H9 (cell line): ENCODE results near the gene TSKU. TPM values are rescaled to one million over a fixed set of nuclear protein-coding genes. Genes with fewer than 3 reads are reported as not detected.

Experiments
- DNase-seq: peaks from one replicate; pipeline ENCODE4 v3.0.0-alpha.2; 2017
- H2AFZ ChIP-seq: one replicate; pipeline ENCODE4 v1.6.1; 2013; ENCODE audit warnings: mild to moderate bottlenecking, low read length, control low read depth, moderate library complexity
- H2AK5ac ChIP-seq: 2 replicates; pipeline ENCODE4 v1.6.1; 2013; ENCODE audit warnings: low read length, control low read depth, mixed read lengths; ENCODE audit not compliant: insufficient read length
- H2BK120ac ChIP-seq: one replicate; pipeline ENCODE4 v1.6.1; 2013; ENCODE audit warnings: low read depth, mild to moderate bottlenecking, low read length, control low read depth, inconsistent platforms; ENCODE audit not compliant: poor library complexity, severe bottlenecking
- H2BK12ac ChIP-seq: 2 replicates; pipeline ENCODE4 v1.6.1; 2013; ENCODE audit warnings: low read length, control low read depth, mixed read lengths, low read depth; ENCODE audit not compliant: insufficient read length
- H2BK15ac ChIP-seq: 2 replicates; pipeline ENCODE4 v1.6.1; 2013; ENCODE audit warnings: low read depth, low read length, control low read depth
- H2BK20ac ChIP-seq: one replicate; pipeline ENCODE4 v1.6.1; 2013; ENCODE audit warnings: low read depth, mild to moderate bottlenecking, low read length, control low read depth, inconsistent platforms; ENCODE audit not compliant: poor library complexity, severe bottlenecking
- H2BK5ac ChIP-seq: 2 replicates; pipeline ENCODE4 v1.6.1; 2013; ENCODE audit warnings: low read length, control low read depth, mixed read lengths; ENCODE audit not compliant: insufficient read length
- H3K14ac ChIP-seq: 2 replicates; pipeline ENCODE4 v1.6.1; 2013; ENCODE audit warnings: low read length, control low read depth; ENCODE audit not compliant: insufficient read depth
- H3K18ac ChIP-seq: 2 replicates; pipeline ENCODE4 v1.6.1; 2013; ENCODE audit warnings: low read depth, mild to moderate bottlenecking, mixed read lengths, low read length, control low read depth; ENCODE audit not compliant: insufficient read length
- H3K23ac ChIP-seq: 2 replicates; pipeline ENCODE4 v1.6.1; 2013; ENCODE audit warnings: low read length, control low read depth, mixed read lengths, low read depth; ENCODE audit not compliant: insufficient read length
- H3K23me2 ChIP-seq: 2 replicates; pipeline ENCODE4 v1.6.1; 2013; ENCODE audit warnings: low read depth, mild to moderate bottlenecking, mixed read lengths, low read length, control low read depth; ENCODE audit not compliant: insufficient read length, poor library complexity, severe bottlenecking
- H3K27ac ChIP-seq: 2 replicates; pipeline ENCODE4 v1.5.1; 2013; ENCODE audit warnings: low read length, control low read depth, mixed read lengths, low read depth; ENCODE audit not compliant: insufficient read length
- H3K27me3 ChIP-seq: 2 replicates; pipeline ENCODE4 v1.6.1; 2013; ENCODE audit warnings: low read length, control low read depth, inconsistent platforms; ENCODE audit not compliant: insufficient read depth
- H3K4ac ChIP-seq: 2 replicates; pipeline ENCODE4 v1.6.1; 2013; ENCODE audit warnings: low read depth, mild to moderate bottlenecking, control low read depth, inconsistent platforms, low read length, moderate library complexity
- H3K4me1 ChIP-seq: 2 replicates; pipeline ENCODE4 v1.6.1; 2013; ENCODE audit warnings: low read length, control low read depth, inconsistent platforms; ENCODE audit not compliant: insufficient read depth
- H3K4me2 ChIP-seq: 2 replicates; pipeline ENCODE4 v1.6.1; 2013; ENCODE audit warnings: low read length, control low read depth, mixed read lengths; ENCODE audit not compliant: insufficient read length, insufficient read depth
- H3K56ac ChIP-seq: 2 replicates; pipeline ENCODE4 v1.6.1; 2013; ENCODE audit warnings: low read depth, mild to moderate bottlenecking, mixed read lengths, low read length, control low read depth; ENCODE audit not compliant: insufficient read length
- H3K79me1 ChIP-seq: 2 replicates; pipeline ENCODE4 v1.6.1; 2013; ENCODE audit warnings: low read depth, mild to moderate bottlenecking, moderate library complexity, low read length, control low read depth, inconsistent platforms; ENCODE audit not compliant: insufficient read depth, poor library complexity, severe bottlenecking
- H3K79me2 ChIP-seq: 2 replicates; pipeline ENCODE4 v1.6.1; 2013; ENCODE audit warnings: low read length, control low read depth, inconsistent platforms; ENCODE audit not compliant: insufficient read depth
- H3K9ac ChIP-seq: 2 replicates; pipeline ENCODE4 v1.6.1; 2013; ENCODE audit warnings: low read length, control low read depth, mixed read lengths; ENCODE audit not compliant: insufficient read length; ENCODE audit errors: extremely low read depth
- H3K9me3 ChIP-seq: one replicate; pipeline ENCODE4 v1.6.1; 2013; ENCODE audit warnings: low read depth, low read length, inconsistent platforms; ENCODE audit not compliant: control insufficient read depth
- H3T11ph ChIP-seq: one replicate; pipeline ENCODE4 v1.6.1; 2013; ENCODE audit warnings: mild to moderate bottlenecking, low read length, control low read depth, inconsistent platforms
- H4K20me1 ChIP-seq: one replicate; pipeline ENCODE4 v1.6.1; 2013; ENCODE audit not compliant: control insufficient read depth, insufficient read length, insufficient read depth
- H4K5ac ChIP-seq: 2 replicates; pipeline ENCODE4 v1.6.1; 2013; ENCODE audit warnings: low read depth, mild to moderate bottlenecking, mixed read lengths, low read length, control low read depth; ENCODE audit not compliant: insufficient read length
- H4K8ac ChIP-seq: replicated peaks from 2 replicates; pipeline ENCODE4 v1.6.1; 2013; ENCODE audit warnings: low read length, control low read depth, mixed read lengths, low read depth; ENCODE audit not compliant: insufficient read length
- H4K91ac ChIP-seq: 2 replicates; pipeline ENCODE4 v1.6.1; 2013; ENCODE audit warnings: low read depth, mild to moderate bottlenecking, moderate library complexity, mixed read lengths, low read length, control low read depth; ENCODE audit not compliant: insufficient read length
- H3K27ac Mint-ChIP-seq, 3 experiments: 2 replicates in 2 of 3; 3 replicates in 1 of 3; pipeline ENCODE4 v1.8.0; 2020 to 2021; ENCODE audit warnings: mixed read lengths in 3 of 3, mild to moderate bottlenecking in 1 of 3, moderate library complexity in 1 of 3
- H3K27me3 Mint-ChIP-seq: 2 replicates; pipeline ENCODE4 v1.8.0; 2021; ENCODE audit warnings: low read depth, mild to moderate bottlenecking, moderate library complexity, mixed read lengths
- H3K36me3 Mint-ChIP-seq, 3 experiments: 2 replicates in 2 of 3; 3 replicates in 1 of 3; pipeline ENCODE4 v1.8.0; 2020 to 2021; ENCODE audit warnings: low read depth in 3 of 3, mixed read lengths in 3 of 3; ENCODE audit not compliant: insufficient read depth in 1 of 3
- H3K4me1 Mint-ChIP-seq, 2 experiments: 2 replicates each; pipeline ENCODE4 v1.8.0; 2020; ENCODE audit warnings: mixed read lengths in 2 of 2
- H3K4me3 Mint-ChIP-seq, 2 experiments: 2 replicates in 1 of 2; 3 replicates in 1 of 2; pipeline ENCODE4 v1.8.0; 2020 to 2021; ENCODE audit warnings: mild to moderate bottlenecking in 2 of 2, mixed read lengths in 2 of 2, moderate library complexity in 1 of 2
- H3K9me3 Mint-ChIP-seq, 2 experiments: 2 replicates in 1 of 2; 3 replicates in 1 of 2; pipeline ENCODE4 v1.8.0; 2020; ENCODE audit warnings: mild to moderate bottlenecking in 2 of 2, mixed read lengths in 2 of 2, moderate library complexity in 1 of 2
- WGBS: extraction: QIAGEN DNeasy Blood & Tissue Kit; methylation state at CpG from one replicate; pipeline ENCODE4 v1.1.7; 2013; ENCODE audit warnings: missing lambda C conversion rate, low lambda C conversion rate, mixed read lengths; ENCODE audit not compliant: insufficient read length; ENCODE audit errors: extremely low coverage; 5-methylcytosine and 5-hydroxymethylcytosine counted together
- total RNA-seq: library from RNA; stranded (reverse); gene quantifications from 2 replicates; pipeline ENCODE4 v1.2.1, GENCODE V29; 2021
- TF ChIP-seq, protein P1 (sequence below): fragments of 200-600 bp; sonication (generic); conservative IDR thresholded peaks from 3 replicates; pipeline ENCODE4 v1.8.0; 2021; ENCODE audit warnings: antibody characterized with exemption, mild to moderate bottlenecking

The TSKU gene
- total RNA-seq, 1 experiment from 2014 or later = 25.4 TPM

GRCh38 chr11:76803023-76803422 lies 19.9 kb downstream of the TSKU start:
- Histone ChIP-seq H3K14ac (no peak overlapping the region), H2BK12ac (no peak overlapping the region), H2BK5ac (no peak overlapping the region), H3K27ac (no peak overlapping the region), H3K56ac (no peak overlapping the region), H2AK5ac (no peak overlapping the region), H4K5ac (no peak overlapping the region), H4K20me1 (no peaks in the 10 kb centered on the region), H3K79me2 (no peaks in the 10 kb centered on the region), H4K91ac (no peak overlapping the region), H3K18ac (no peak overlapping the region), H2BK120ac (no peak overlapping the region), H3K23ac (no peak overlapping the region), H2BK20ac (no peak overlapping the region), H3K4ac (no peak overlapping the region), H3K27me3 (no peaks in the 10 kb centered on the region), H2AFZ (no peak overlapping the region), H3K9me3 (no peaks in the 10 kb centered on the region), H3K23me2 (no peaks in the 10 kb centered on the region), H3K4me1 (no peaks in the 10 kb centered on the region; the same call in 1 of the 2 replicates), H3K79me1 (no peaks in the 10 kb centered on the region), H3K9ac (no peak overlapping the region), H3K4me2 (no peak overlapping the region), H2BK15ac (no peak overlapping the region), H4K8ac (no peak overlapping the region), H3T11ph (no peak overlapping the region)
- TF ChIP-seq, protein P1, sequence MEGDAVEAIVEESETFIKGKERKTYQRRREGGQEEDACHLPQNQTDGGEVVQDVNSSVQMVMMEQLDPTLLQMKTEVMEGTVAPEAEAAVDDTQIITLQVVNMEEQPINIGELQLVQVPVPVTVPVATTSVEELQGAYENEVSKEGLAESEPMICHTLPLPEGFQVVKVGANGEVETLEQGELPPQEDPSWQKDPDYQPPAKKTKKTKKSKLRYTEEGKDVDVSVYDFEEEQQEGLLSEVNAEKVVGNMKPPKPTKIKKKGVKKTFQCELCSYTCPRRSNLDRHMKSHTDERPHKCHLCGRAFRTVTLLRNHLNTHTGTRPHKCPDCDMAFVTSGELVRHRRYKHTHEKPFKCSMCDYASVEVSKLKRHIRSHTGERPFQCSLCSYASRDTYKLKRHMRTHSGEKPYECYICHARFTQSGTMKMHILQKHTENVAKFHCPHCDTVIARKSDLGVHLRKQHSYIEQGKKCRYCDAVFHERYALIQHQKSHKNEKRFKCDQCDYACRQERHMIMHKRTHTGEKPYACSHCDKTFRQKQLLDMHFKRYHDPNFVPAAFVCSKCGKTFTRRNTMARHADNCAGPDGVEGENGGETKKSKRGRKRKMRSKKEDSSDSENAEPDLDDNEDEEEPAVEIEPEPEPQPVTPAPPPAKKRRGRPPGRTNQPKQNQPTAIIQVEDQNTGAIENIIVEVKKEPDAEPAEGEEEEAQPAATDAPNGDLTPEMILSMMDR = no peak
- peaks cover 0 to 3% (median 0%) of the 10 kb centered on the region in 3 experiments; a peak in 2 of 7 replicates for H3K36me3 Mint-ChIP-seq
- no peak for DNase-seq
- peaks cover 47 to 67% of the 10 kb centered on the region in 2 experiments for H3K4me1 Mint-ChIP-seq
- H3K27ac Mint-ChIP-seq = no peak overlapping the region; a peak in 1 of 7 replicates
- H3K9me3 Mint-ChIP-seq = no peaks in the 10 kb centered on the region
- peaks cover 8% of the 10 kb centered on the region for H3K27me3 Mint-ChIP-seq
- no CpG with 5 or more reads among the region's 3 CpGs for WGBS
- H3K4me3 Mint-ChIP-seq = no peak overlapping the region
